CD4-positive, alpha-beta T cell (primary cell): ENCODE results near the gene COQ7. TPM values are rescaled to one million over a fixed set of nuclear protein-coding genes. Genes with fewer than 3 reads are reported as not detected.

ENCODE experiments used
- ATAC-seq: fragments of 200-7000 bp; cut with Tn5 transposase; one replicate; pipeline ENCODE4 v1.10.0; 2022; ENCODE audit warnings: mild to moderate bottlenecking; ENCODE audit not compliant: poor library complexity
- CTCF ChIA-PET: fragments of 350-600 bp; sonication (Branson Sonifier 250); formaldehyde crosslinking; loops from one replicate; lab custom pipeline; 2021; ENCODE audit warnings: antibody characterized with exemption, inconsistent platforms; lab: Charles Lee
- POLR2A ChIA-PET: fragments of 350-600 bp; sonication (Branson Sonifier 250); formaldehyde crosslinking; loops from one replicate; lab custom pipeline; 2021; ENCODE audit warnings: antibody characterized with exemption, inconsistent platforms; lab: Charles Lee
- DNase-seq, 14 experiments: peaks; one replicate each; pipeline ENCODE4 v3.0.0-alpha.2; 2013 to 2020; ENCODE audit warnings: mixed read lengths in 2 of 14
- H3K27ac ChIP-seq, 2 donors: one replicate each; pipeline versions ENCODE4 v1.5.1 to v1.7.0; 2013; ENCODE audit warnings: low read length in 2 of 2, low read depth in 1 of 2, mild to moderate bottlenecking in 1 of 2
- H3K27me3 ChIP-seq, 2 experiments: 1 replicate in 1 of 2; 2 replicates in 1 of 2; pipeline versions ENCODE4 v1.6.1 to v1.7.0; 2013; ENCODE audit warnings: low read length in 2 of 2, control low read depth in 1 of 2, mild to moderate bottlenecking in 1 of 2, moderate library complexity in 1 of 2; ENCODE audit not compliant: insufficient read depth in 2 of 2, control insufficient read depth in 1 of 2
- H3K36me3 ChIP-seq: one replicate; pipeline ENCODE4 v1.6.1; 2013; ENCODE audit warnings: low read length, control low read depth; ENCODE audit not compliant: insufficient read depth
- H3K4me1 ChIP-seq: one replicate; pipeline ENCODE4 v1.6.1; 2013; ENCODE audit warnings: low read length, control low read depth; ENCODE audit not compliant: insufficient read depth
- H3K4me3 ChIP-seq: one replicate; pipeline ENCODE4 v1.5.1; 2013; ENCODE audit warnings: mild to moderate bottlenecking, low read length, moderate library complexity
- H3K9me3 ChIP-seq, 2 experiments: 1 replicate in 1 of 2; 2 replicates in 1 of 2; pipeline versions ENCODE4 v1.6.1 to v1.7.0; 2013; ENCODE audit warnings: low read length in 2 of 2, mild to moderate bottlenecking in 2 of 2, control low read depth in 1 of 2, moderate library complexity in 1 of 2; ENCODE audit not compliant: control insufficient read depth in 1 of 2, insufficient read depth in 1 of 2
- H3K27ac Mint-ChIP-seq: one replicate; pipeline ENCODE4 v1.8.0; 2020; ENCODE audit warnings: mixed read lengths
- H3K27me3 Mint-ChIP-seq: one replicate; pipeline ENCODE4 v1.8.0; 2021; ENCODE audit warnings: mixed read lengths
- H3K36me3 Mint-ChIP-seq: one replicate; pipeline ENCODE4 v1.8.0; 2021; ENCODE audit warnings: low read depth, mixed read lengths
- H3K4me1 Mint-ChIP-seq: one replicate; pipeline ENCODE4 v1.8.0; 2021; ENCODE audit warnings: low read depth, mixed read lengths
- H3K4me3 Mint-ChIP-seq: one replicate; pipeline ENCODE4 v1.8.0; 2020; ENCODE audit warnings: mild to moderate bottlenecking, mixed read lengths
- H3K9me3 Mint-ChIP-seq: one replicate; pipeline ENCODE4 v1.8.0; 2020; ENCODE audit warnings: mixed read lengths
- intact Hi-C, 2 experiments: fragments of 100-400 bp; cut with DNase I in 1 of 2; cut with micrococcal nuclease in 1 of 2; formaldehyde crosslinking; loops; one replicate each; pipeline versions ENCODE4 v1.15.1 to v1.9.0; 2023 to 2025; cut with DNase I, micrococcal nuclease
- total RNA-seq, 174 experiments: library from RNA in 2 of 174; stranded (reverse) in 2 of 174; gene quantifications; one replicate each; pipeline ENCODE4 v1.2.3 and lab custom pipeline; 2021 to 2026
- TF ChIP-seq, protein P1 (sequence below): fragments of 200-600 bp; IDR thresholded peaks from one replicate; pipeline ENCODE4 v1.8.0; 2022; ENCODE audit warnings: antibody characterized with exemption, mild to moderate bottlenecking

Gene COQ7
- total RNA-seq, 2 experiments from 2014 or later = 7.9 to 9.1 TPM

GRCh38 chr16:19027416-19027815 lies 40.0 kb upstream of the COQ7 start:
- Histone ChIP-seq H3K4me3 (no peak overlapping the region), H3K27me3 (no peaks in the 10 kb centered on the region), H3K4me1 (no peaks in the 10 kb centered on the region), H3K27ac (no peak overlapping the region), H3K36me3 (no peaks in the 10 kb centered on the region), H3K9me3 (no peaks in the 10 kb centered on the region)
- intact Hi-C loops = no loop called here
- ChIA-PET POLR2A (no interaction called here), CTCF (no interaction called here)
- no peak overlapping the region for H3K4me3 Mint-ChIP-seq
- no peaks in the 10 kb centered on the region for H3K9me3 Mint-ChIP-seq
- no peaks in the 10 kb centered on the region for H3K27me3 Mint-ChIP-seq
- no peaks in the 10 kb centered on the region for H3K36me3 Mint-ChIP-seq
- DNase-seq (no peak), ATAC-seq (no peak)
- TF ChIP-seq, protein P1, sequence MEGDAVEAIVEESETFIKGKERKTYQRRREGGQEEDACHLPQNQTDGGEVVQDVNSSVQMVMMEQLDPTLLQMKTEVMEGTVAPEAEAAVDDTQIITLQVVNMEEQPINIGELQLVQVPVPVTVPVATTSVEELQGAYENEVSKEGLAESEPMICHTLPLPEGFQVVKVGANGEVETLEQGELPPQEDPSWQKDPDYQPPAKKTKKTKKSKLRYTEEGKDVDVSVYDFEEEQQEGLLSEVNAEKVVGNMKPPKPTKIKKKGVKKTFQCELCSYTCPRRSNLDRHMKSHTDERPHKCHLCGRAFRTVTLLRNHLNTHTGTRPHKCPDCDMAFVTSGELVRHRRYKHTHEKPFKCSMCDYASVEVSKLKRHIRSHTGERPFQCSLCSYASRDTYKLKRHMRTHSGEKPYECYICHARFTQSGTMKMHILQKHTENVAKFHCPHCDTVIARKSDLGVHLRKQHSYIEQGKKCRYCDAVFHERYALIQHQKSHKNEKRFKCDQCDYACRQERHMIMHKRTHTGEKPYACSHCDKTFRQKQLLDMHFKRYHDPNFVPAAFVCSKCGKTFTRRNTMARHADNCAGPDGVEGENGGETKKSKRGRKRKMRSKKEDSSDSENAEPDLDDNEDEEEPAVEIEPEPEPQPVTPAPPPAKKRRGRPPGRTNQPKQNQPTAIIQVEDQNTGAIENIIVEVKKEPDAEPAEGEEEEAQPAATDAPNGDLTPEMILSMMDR = no peak
- no peak overlapping the region for H3K27ac Mint-ChIP-seq
- H3K4me1 Mint-ChIP-seq = no peaks in the 10 kb centered on the region

- H3K36me3 Mint-ChIP-seq = no peaks in the 10 kb centered on the region
- Histone ChIP-seq H3K36me3 (no peaks in the 10 kb centered on the region), H3K9me3 (no peaks in the 10 kb centered on the region), H3K27ac (no peak overlapping the region), H3K4me3 (no peak overlapping the region), H3K4me1 (no peaks in the 10 kb centered on the region), H3K27me3 (peaks cover 0 to 2% of the 10 kb centered on the region in 2 experiments)
- H3K4me3 Mint-ChIP-seq = no peak overlapping the region
- no peaks in the 10 kb centered on the region for H3K4me1 Mint-ChIP-seq
- no peak for ATAC-seq
- CTCF ChIA-PET = no interaction called here
- POLR2A ChIA-PET = no interaction called here
- DNase-seq = no peak
- no peak overlapping the region for H3K27ac Mint-ChIP-seq
- intact Hi-C loops = no loop called here
- H3K9me3 Mint-ChIP-seq = no peaks in the 10 kb centered on the region
- H3K27me3 Mint-ChIP-seq = peaks cover 4% of the 10 kb centered on the region
- TF ChIP-seq, protein P1 = no peak
Measured at GRCh38 chr16:19029980-19030379, 37.4 kb upstream of the COQ7 start.

DNA sequence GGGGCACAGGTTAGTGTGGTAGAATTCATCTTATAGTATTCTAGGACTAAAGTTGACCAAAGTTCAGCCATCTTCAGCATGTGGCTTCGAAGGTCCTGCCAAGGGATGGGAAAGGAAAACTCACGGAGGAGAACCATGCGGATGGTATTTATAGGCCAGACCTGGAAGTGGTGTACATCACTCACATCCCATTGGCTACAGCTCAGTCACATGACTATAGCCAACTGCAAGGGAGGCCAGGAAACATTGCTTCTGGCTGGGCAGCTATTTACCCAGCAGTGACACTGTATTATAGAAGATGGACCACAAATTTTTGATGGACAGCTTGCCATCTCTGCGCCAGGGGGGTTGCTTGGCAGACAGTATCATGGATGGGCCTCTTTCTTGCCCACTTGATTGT lies 35.7 kb upstream of the COQ7 start:
- H3K4me1 Mint-ChIP-seq = no peaks in the 10 kb centered on the region
- Histone ChIP-seq H3K27me3 (peaks cover 0 to 2% of the 10 kb centered on the region in 2 experiments), H3K4me1 (no peaks in the 10 kb centered on the region), H3K36me3 (no peaks in the 10 kb centered on the region), H3K27ac (no peak overlapping the region), H3K4me3 (no peak overlapping the region), H3K9me3 (no peaks in the 10 kb centered on the region)
- intact Hi-C loops = no loop called here
- H3K9me3 Mint-ChIP-seq = no peaks in the 10 kb centered on the region
- ATAC-seq = no peak
- H3K27me3 Mint-ChIP-seq = peaks cover 4% of the 10 kb centered on the region
- ChIA-PET CTCF (no interaction called here), POLR2A (no interaction called here)
- no peak overlapping the region for H3K27ac Mint-ChIP-seq
- DNase-seq = no peak
- no peak overlapping the region for H3K4me3 Mint-ChIP-seq
- TF ChIP-seq, protein P1 = no peak
- H3K36me3 Mint-ChIP-seq = no peaks in the 10 kb centered on the region
